KOPT-K1 (cell line): ENCODE data around the gene SLC16A11.
"Not testable (repeated sequence)": the region's sequence is repeated elsewhere in the genome, so short reads cannot be mapped to it uniquely, and the experiment has no call there.

Source experiments
- H3K27ac ChIP-seq: fragments of 200-600 bp; sonication (generic); 2 replicates; pipeline ENCODE4 v1.5.1; 2016; ENCODE audit warnings: antibody characterized with exemption, mild to moderate bottlenecking, low read depth, low read length; ENCODE audit not compliant: poor library complexity, severe bottlenecking
- H3K36me3 ChIP-seq: fragments of 200-600 bp; sonication (generic); 2 replicates; pipeline ENCODE4 v1.5.1; 2017; ENCODE audit warnings: antibody characterized with exemption, mild to moderate bottlenecking, low read length, moderate library complexity; ENCODE audit not compliant: insufficient read depth
- H3K9me3 ChIP-seq: fragments of 200-600 bp; sonication (generic); 2 replicates; pipeline ENCODE4 v1.5.1; 2017; ENCODE audit warnings: antibody characterized with exemption, low read length, mild to moderate bottlenecking; ENCODE audit not compliant: insufficient read depth, poor library complexity, severe bottlenecking

SLC16A11 gene

GRCh38 chr17:7068268-7068667 lies 24.4 kb upstream of the SLC16A11 start:
- Histone ChIP-seq H3K27ac (no peak overlapping the region), H3K36me3 (no peaks in the 10 kb centered on the region), H3K9me3 (peaks cover 14% of the 10 kb centered on the region)

DNA sequence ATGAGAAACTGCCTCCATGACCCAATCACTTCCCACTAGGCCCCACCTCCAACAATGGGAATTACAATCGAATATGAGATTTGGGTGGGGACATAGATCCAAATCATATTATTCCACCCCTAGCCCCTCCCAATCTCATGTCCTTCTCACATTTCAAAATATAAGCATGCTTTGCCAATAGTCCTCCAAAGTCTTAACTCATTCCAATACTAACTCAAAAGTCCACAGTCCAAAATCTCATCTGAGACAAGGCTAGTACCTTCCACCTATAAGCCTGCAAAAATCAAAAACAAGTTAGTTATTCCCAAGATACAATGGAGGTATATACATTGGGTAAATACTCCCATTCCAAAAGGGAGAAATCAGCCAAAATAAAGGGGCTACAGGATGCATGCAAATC lies 23.3 kb upstream of the SLC16A11 start:
- Histone ChIP-seq H3K36me3 (no peaks in the 10 kb centered on the region), H3K27ac (no peak overlapping the region), H3K9me3 (peaks cover 14% of the 10 kb centered on the region)

DNA sequence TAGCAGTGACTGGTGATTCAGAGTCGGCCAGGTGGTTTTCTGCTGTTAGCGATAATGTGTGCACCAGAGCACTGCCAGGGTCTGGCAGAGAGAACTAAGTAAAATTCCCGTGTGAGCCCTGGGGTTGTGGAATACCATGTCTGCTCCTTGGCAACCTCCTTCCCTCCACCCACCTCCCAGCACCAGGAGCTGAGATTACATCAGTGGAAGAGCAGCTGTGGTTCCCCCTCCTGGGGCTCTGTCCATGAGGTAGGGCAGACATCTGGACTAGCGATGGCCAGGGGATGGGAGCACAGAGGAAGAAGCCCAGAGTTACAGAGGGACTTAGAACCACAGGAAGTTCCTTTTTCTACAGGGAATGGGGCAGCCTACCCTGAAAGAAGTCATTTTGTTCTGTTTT lies 20.4 kb upstream of the SLC16A11 start:
- H3K36me3 ChIP-seq = no peaks in the 10 kb centered on the region
- no peak overlapping the region for H3K27ac ChIP-seq
- H3K9me3 ChIP-seq = peaks cover 14% of the 10 kb centered on the region

DNA sequence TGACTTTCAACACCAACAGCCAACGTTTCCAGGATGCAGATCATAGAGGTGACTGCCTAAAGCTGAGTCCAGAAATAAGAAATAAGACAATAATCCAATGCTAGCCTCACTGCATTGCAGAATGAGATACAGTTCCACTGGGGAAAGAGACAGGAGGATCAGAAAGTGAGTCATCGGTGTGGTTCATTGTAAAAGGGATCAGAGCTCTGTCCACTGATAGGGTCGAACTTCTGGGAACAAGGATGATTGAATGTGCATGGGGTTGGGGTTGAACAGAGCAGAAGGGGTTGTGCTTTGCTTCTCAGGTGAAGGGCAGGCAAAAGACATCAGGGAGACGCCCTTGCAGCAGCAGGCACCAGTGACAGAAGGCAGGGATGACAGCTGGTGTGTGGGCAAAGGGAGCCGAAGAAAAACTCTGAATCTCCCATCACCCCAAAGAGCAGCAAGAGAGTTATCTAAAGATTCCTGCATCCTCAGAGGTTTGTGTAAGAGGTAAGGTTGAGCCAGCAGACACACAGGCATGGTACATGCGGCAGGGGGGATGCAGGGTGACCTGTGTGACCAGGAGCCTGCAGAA lies 19.7 kb upstream of the SLC16A11 start:
- Histone ChIP-seq H3K27ac (no peak overlapping the region), H3K9me3 (peaks cover 9% of the 10 kb centered on the region), H3K36me3 (no peaks in the 10 kb centered on the region)

DNA sequence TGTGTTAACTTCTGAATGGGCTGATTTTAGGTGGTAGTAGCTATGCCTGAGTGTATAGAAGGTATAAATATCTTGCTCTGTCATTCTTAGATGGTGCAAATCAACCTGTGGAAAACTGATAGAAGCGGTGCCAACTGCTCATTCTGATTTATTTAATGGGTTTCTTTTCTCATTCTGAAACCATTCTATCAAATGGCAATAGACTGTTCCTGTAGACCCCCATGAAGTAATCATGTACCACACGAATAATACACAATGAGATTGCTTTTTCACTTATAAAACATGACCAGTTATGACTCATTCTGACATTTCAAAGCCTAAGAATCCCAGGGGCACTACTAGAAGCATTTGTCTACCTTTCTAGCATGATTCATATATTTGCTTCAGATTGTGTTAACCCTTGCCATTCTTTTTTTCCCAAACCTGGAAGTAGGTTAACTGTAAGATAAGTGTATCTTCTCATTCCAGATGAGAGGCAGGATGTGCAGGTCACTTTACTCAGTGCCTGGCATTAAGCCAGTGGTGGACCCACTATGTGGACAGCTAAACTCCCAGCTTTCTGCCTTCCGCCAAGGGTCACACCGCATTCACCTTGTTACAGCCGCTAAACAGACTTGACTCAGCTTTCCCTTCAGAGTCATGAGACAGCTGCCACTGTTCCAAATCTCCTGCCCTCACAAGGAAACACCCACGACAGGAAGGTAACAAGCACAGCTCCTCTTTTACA lies 16.4 kb upstream of the SLC16A11 start:
- no peaks in the 10 kb centered on the region for H3K36me3 ChIP-seq
- H3K9me3 ChIP-seq = no peaks in the 10 kb centered on the region
- H3K27ac ChIP-seq = no peak overlapping the region

DNA sequence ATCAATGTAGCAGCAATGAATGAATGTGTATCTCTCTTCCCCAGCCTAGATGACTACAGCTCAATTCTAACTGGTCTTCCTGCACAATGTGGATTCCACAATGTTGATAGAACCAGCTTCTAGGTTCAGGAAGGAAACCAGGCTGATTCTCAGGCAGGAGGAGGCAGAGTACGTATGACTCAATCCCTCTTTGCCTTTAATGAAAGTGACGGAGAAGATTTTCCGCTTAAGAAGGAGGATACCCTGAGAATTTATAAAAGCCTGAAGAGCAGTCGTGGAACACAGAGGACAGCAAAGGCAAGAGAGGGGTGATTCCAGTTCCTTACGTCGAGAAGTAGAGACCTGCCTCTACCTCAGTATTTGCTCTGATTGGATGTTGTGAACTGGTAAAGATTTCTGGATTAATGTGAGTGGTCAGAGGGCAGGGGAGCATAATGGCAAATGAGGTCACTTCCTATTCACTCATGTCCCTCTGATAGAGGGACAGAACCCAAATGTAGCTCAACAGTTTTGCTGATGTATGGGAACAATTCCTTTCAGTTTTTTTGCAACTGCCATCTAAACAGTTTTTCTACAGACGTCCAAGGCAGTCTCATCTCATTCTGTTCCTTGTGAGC lies 15.0 kb upstream of the SLC16A11 start:
- Histone ChIP-seq H3K27ac (no peak overlapping the region), H3K9me3 (no peaks in the 10 kb centered on the region), H3K36me3 (no peaks in the 10 kb centered on the region)

- H3K36me3 ChIP-seq = no peaks in the 10 kb centered on the region
- H3K9me3 ChIP-seq = no peaks in the 10 kb centered on the region
- H3K27ac ChIP-seq = no peak overlapping the region
Measured at GRCh38 chr17:7056386-7056785, 12.5 kb upstream of the SLC16A11 start.

DNA sequence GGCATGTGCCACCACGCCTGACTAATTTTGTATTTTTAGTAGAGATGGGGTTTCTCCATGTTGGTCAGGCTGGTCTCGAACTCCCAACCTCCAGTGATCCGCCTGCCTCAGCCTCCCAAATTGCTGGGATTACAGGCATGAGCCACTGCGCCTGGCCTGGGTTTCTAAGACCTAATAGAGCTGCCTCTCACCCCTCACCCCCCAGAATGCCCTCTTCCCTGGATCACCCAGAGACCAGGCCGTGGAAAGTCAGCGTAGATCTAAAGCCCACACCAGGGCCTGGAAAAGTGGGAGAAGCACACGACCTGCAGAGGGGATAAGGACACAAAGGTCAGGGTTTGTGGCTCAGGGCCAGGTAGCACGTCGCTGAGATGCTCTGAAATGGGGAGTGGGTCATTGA lies 6.7 kb upstream of the SLC16A11 start:
- H3K36me3 ChIP-seq, H3K27ac ChIP-seq, H3K9me3 ChIP-seq: not testable (repeated sequence)

DNA sequence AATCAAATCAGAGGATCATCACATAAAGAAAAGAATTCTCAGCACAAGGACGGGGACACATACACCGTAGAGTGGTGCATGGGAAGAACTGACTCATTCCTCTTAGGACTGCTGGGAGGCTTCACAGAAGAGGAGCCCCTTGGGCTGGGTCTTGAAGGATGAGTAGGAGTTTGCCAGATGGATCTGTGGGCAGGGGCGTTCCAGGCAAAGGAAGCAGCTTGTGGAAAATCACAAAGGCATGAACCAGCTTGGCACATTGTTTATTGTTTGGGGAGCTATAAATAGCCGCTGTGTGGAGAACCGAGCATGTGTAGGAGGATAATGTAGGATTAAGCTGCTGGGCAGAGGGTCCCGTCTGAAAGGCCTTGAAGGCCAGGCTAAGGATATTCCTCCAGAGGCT lies 5.1 kb upstream of the SLC16A11 start:
- Histone ChIP-seq H3K36me3 (no peaks in the 10 kb centered on the region), H3K27ac (no peak overlapping the region)

GRCh38 chr17:7047566-7047965 lies 3.7 kb upstream of the SLC16A11 start:
- Histone ChIP-seq H3K9me3 (no peaks in the 10 kb centered on the region), H3K36me3 (no peaks in the 10 kb centered on the region), H3K27ac (no peak overlapping the region)

More for the DNA sequence above, 5.1 kb upstream of the SLC16A11 start:
- no peaks in the 10 kb centered on the region for H3K9me3 ChIP-seq

DNA sequence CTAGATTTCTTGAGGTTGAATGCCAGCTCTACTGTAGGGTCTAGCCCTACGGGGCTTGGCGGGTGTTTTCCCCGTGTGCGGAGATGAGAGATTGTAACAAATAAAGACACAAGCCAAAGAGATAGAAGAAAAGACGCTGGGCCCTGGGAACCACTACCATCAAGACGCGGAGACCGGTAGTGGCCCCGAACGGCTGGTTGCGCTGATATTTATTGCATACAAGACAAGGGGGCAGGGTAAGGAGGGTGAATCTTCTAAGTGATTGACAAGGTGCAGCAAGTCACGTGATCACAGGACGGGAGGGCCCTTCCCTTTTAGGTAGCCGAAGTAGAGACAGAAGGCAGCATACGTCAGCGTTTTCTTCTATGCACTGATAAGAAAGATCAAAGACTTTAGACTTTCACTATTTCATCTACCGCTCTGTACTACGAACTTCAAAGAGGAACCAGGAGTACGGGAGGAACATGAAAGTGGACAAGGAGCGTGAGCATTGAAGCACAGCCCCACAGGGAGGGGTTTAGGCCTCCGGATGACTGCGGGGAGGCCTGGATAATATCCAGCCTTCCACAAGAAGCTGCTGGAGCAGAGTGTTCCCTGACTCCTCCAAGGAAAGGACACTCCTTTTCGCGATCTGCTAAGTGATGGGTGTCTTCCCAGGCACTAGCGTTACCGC lies 3.0 kb upstream of the SLC16A11 start:
- not testable (repeated sequence) for H3K36me3 ChIP-seq, H3K27ac ChIP-seq

DNA sequence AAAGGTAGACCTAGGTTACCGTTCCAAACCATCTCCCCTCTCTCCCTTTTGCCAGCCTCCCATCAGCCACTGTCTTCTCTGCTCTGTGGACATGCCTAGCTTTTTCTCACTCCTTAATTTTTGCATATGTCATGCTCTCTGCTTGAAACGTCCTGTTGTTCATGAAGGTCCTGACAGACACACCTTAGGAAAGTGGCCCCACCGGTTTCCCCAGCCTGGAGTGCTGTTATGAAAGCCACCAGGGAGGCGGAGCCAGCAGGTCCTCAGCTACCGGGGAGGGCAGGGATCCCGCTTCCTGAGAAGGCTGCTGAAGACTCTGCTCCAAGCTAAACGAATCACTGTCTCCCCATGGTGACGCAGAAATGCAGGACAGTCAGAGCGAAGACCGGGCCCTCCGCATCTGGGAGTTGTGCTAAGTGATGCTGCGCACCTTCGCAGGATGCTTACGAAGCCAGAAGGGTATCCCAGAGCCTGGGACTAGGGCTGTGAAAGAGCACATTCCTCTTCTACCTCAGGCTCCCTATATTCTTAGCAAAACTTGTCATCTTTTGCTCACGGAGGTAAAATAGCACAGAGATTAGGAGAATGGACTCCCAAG lies 2.3 kb upstream of the SLC16A11 start:
- no peak overlapping the region for H3K27ac ChIP-seq
- H3K9me3 ChIP-seq = no peaks in the 10 kb centered on the region
- H3K36me3 ChIP-seq = no peaks in the 10 kb centered on the region

More for the DNA sequence above, 3.0 kb upstream of the SLC16A11 start:
- H3K9me3 ChIP-seq = not testable (repeated sequence)

DNA sequence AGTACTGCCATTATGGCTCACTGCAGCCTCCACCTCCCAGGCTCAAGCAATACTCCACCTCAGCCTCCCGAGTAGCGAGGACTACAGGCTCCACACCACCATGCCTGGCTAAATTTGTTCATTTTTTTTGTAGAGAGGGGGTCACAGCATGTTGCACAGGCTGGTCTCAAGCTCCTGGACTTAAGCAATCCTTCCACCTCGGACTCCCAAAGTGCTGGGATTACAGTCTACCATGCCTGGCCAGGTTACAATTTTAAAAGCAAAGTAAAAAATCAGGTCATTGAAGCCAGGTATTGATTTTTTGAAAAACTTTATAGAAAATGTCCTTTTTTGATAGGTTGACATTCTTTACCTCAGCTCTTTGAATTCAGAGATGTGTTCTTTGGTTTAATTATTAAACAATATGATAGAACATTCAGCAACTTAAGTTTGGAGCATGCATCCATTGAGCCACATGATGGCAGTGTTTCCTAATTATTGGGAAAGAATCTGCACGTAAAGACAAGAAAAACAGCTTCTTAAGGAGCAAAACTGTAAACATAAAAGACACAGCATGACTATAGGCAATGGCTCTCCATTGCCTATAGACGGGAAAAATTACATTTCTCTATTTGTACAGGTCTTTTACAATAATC lies 1.7 kb upstream of the SLC16A11 start:
- Histone ChIP-seq H3K27ac (no peak overlapping the region), H3K36me3 (no peaks in the 10 kb centered on the region), H3K9me3 (no peaks in the 10 kb centered on the region)

DNA sequence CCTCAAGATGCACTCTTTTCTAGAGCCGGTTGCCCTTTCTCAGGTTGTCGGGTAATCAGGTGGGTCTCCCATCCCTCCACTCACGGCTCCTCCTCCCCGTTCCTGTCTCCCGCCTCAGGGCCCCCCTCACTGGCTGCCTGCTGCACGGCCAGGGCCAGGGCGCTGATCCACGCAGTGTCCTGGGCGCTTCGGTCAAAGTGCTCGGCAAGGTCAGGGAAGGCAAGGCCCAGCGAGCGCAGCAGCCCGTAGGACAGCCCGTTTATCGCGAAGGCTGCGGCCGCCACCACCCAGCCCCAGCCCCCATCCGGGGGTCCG lies 753 bp downstream of the SLC16A11 start:
- no peak overlapping the region for H3K27ac ChIP-seq
- H3K9me3 ChIP-seq = no peaks in the 10 kb centered on the region
- H3K36me3 ChIP-seq = no peaks in the 10 kb centered on the region
